Fibroblast of lung (primary cell): ENCODE data around the gene HMGB3.

Experiments
- CTCF ChIP-seq, 2 donors: IDR thresholded peaks in 1 of 2; conservative IDR thresholded peaks in 1 of 2; 1 replicate in 1 of 2; 2 replicates in 1 of 2; pipeline ENCODE4 v1.5.1; 2011 to 2012; ENCODE audit warnings: low read length in 2 of 2, control low read depth in 1 of 2, inconsistent platforms in 1 of 2, low read depth in 1 of 2, mild to moderate bottlenecking in 1 of 2
- EZH2 ChIP-seq: IDR thresholded peaks from 2 replicates; pipeline ENCODE4 v1.5.1; 2012; ENCODE audit warnings: low read length, control low read depth, mild to moderate bottlenecking; ENCODE audit errors: missing control alignments

GRCh38 chrX:150984169-150984824 lies 1.2 kb downstream of the HMGB3 start:
- TF ChIP-seq CTCF (conservative IDR thresholded peaks at IDR 0.05 in 1 of 2, IDR thresholded peaks at IDR 0.05 in 1 of 2; ENCODE audit: low read depth in 1 of 2, low read length in 2 of 2) (no peak), EZH2 (no peak)
